IPS DF 19.7 (cell line): ENCODE measurements around the gene ARX.

Source experiments
- DNase-seq: peaks from one replicate; pipeline ENCODE4 v3.0.0-alpha.2; 2013; ENCODE audit warnings: low read depth, low spot score

Gene ARX

DNA sequence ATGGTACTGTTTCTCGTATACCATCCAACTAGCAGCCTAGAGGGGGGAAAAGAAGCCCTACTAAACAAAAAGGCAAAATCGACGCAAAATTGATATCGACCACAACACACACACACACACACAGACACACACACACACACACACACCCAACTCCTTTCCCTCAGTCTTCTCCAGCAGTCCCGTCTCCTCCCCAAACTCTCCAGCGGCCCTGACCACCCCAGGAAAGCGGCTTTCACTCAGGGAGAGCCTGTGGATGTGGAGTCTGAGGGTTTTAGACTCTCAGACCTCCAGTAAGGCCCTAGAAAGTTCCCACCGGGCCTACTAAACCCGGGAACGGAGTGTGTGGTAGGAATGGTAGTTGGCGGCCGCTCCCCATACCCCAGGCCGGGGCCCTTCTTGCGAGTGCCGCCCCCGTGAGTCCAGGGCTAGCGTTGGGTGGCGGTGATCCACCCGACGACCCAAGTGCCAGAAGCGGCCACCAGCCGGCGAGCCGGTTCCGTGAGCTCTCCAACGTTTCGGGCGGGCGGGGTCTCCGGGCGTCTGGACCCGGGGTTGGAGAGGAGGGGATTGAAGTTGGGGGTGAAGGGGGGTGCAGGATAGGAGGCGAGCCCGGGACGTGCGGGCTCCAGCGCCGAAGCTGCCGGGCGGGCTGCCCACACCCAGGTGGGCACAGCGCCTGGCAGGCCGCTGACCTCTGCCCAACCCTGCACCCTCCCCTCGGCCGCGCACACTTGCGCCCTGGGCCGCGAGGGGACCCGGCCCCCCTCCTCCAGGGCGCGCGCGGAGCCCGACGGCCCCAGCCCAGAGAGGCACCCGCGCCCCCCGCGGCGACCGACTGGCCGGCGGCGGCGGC is 13.7 kb downstream of the ARX start:
- no peak for DNase-seq

DNA sequence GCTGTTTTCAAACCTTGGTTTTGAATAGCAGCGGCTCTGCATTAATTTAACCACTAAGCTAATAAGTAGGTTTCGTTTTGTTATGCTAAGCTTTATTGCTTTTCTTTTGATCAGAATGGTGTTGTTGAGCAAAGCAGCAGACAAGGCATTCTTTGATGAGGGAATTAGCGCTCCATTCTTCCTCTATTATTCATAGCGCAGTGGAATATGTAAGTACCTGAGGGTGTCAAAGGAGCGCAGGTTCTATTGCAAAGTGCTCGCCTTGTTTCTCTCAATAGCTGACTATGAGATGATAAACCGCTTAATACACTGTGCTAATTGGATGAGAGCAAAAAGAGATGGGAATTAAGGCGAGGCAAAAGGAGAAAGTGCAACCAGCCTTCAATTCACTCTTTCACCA is 16.3 kb downstream of the ARX start:
- DNase-seq = no peak

- no peak for DNase-seq
These were observed 19.6 kb downstream of the ARX start for GRCh38 chrX:24996096-24996709.

DNA sequence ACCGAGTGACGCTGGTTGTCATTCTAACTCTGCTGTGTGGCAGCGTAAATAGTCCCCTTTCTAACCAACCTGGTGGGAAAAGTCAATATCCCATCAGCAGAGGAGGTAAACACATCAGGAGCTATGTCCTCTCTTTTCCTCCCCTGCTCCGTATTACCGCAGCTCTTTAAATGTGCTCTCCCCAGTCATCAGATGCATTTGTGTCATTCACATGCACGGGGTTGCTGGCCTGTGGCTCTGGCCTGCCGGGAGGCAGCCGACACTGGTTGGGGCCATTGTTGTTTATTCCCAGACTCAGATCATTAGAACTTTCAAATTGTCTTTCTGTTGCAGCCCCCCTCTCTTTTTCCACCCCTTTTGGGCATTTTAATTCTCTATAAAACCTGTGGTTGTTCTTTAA is 21.9 kb downstream of the ARX start:
- no peak for DNase-seq

GRCh38 chrX:24990535-24990934 is 25.2 kb downstream of the ARX start:
- DNase-seq = no peak

- DNase-seq = no peak
These were observed 27.5 kb downstream of the ARX start for GRCh38 chrX:24988314-24988713.

DNA sequence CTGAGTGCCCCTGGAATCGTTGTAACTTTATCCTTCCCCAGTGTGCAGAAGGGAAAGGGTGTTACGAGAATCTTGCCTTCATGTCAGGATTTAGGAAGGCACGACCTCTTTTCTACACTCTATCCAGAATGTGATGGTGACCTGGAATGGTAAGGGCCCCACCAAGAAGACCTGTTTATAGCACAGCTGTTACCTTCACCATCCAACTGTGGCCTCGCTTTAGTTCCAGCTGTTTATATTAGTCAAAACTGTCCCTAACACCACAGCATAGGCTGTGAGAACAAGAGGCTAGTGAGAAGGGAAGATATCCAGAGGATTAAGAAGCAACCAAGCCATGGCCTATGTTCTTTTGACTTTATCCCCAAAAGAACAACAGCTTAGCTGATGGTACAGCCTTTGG is 28.0 kb downstream of the ARX start:
- DNase-seq = no peak

DNA sequence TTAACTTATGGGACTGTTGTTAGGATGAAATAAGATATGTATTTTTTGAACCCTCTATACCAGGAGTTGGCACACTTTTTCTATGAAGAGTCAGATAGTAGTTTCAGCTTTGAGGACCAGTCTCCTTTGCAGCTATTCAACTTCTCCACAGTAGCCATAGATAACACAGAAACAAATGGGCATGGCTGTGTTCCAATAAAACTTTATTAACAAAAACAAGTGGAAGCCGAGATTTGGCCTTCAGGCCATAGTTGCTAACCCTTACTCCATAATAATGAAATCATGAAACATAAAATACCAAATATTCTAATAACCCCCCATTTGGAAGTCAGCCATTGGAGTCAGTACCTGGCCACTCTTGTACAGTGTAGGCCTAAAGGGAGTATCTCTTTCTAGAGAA is 30.6 kb downstream of the ARX start:
- DNase-seq = no peak

GRCh38 chrX:24983931-24984330 is 31.8 kb downstream of the ARX start:
- DNase-seq = no peak

GRCh38 chrX:24982306-24982965 is 33.3 kb downstream of the ARX start:
- DNase-seq = no peak

DNA sequence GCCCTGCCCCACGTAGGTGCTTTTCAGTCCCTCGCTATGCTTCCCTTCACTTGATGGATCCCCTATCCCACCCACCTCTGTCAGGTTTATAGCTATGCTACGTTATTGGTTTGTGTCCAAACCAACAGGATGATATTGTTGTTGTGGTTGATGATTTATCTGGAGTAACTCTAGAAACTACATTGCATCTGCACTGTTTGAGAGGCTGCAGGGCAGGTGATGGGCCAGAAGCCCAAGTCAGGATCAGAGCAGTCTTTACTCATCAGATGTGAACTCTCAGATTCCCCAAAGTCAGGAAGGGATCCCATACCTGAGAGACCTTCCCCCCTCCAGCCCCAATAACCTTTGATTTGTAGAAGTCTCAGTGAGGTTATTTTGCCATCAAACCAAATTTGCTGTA is 34.7 kb downstream of the ARX start:
- no peak for DNase-seq

GRCh38 chrX:24979081-24979480 is 36.7 kb downstream of the ARX start:
- no peak for DNase-seq

- DNase-seq = no peak
These were observed 46.0 kb downstream of the ARX start for GRCh38 chrX:24969812-24970211.

DNA sequence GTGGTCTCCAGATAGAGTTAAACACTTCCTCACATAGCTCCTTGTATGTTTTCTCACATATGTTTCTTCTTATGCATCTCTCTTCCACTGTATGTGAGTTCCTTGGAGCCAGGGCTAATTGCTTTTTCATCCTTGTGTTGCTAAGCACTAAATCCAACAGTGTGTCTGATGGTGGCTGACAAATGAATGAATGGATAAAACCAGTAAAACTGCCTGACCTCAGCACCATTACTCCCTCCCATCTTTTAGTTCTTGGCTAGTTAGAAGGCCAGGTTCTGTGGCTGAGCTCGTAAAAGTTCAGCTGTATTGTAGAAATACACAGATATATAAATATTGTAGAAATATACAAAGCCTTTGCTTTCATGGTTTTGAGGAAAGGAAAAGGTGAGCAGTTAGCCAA is 50.4 kb downstream of the ARX start:
- DNase-seq = no peak

- DNase-seq = no peak
These were observed 51.9 kb downstream of the ARX start for GRCh38 chrX:24963823-24964222.

DNA sequence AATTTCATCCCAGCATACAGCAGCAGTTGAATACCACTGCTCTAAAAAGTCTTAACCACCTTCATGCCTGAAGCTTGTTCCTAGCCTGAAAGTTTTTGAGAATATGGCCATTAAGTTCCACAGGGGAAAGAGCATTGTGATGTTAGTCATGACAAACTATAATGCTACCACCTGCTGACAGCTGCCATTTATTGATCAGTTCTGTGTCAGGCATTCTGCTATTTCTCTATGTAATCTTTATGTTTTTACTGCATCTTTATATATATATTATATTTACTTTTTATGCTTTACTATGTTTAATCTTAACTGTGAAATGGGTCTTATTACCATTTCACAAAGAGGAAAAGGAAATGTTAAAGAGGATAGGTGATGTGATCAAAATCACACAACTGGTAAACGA is 54.0 kb downstream of the ARX start:
- no peak for DNase-seq

GRCh38 chrX:24956828-24957227 is 58.9 kb downstream of the ARX start:
- DNase-seq = no peak

- no peak for DNase-seq
These were observed 60.3 kb downstream of the ARX start for GRCh38 chrX:24955372-24955930.

- DNase-seq = no peak
These were observed 61.0 kb downstream of the ARX start for GRCh38 chrX:24954732-24955131.
